Colonic mucosa (tissue), 4 donors: ENCODE results near the gene SP3. TPM values are rescaled to one million over a fixed set of nuclear protein-coding genes. Genes with fewer than 3 reads are reported as not detected.

Source experiments
- DNase-seq: peaks from one replicate; pipeline ENCODE4 v3.0.0-alpha.2; 2020
- H3K27ac ChIP-seq: fragments of 200-600 bp; one replicate; pipeline ENCODE4 v1.8.0; 2021
- H3K27me3 ChIP-seq: fragments of 200-600 bp; one replicate; pipeline ENCODE4 v1.8.0; 2021
- H3K36me3 ChIP-seq: fragments of 200-600 bp; one replicate; pipeline ENCODE4 v1.8.0; 2021
- H3K4me1 ChIP-seq: fragments of 200-600 bp; one replicate; pipeline ENCODE4 v1.8.0; 2021; ENCODE audit warnings: mild to moderate bottlenecking
- H3K4me3 ChIP-seq: fragments of 200-600 bp; one replicate; pipeline ENCODE4 v1.8.0; 2021
- H3K9ac ChIP-seq, 2 donors: one replicate each; pipeline ENCODE4 v1.7.0; 2013; ENCODE audit warnings: control low read depth in 2 of 2, low read depth in 2 of 2, low read length in 2 of 2
- H3K9me3 ChIP-seq: fragments of 200-600 bp; one replicate; pipeline ENCODE4 v1.8.0; 2021
- intact Hi-C: fragments of 100-400 bp; cut with DNase I; formaldehyde crosslinking; loops from one replicate; pipeline ENCODE4 v1.14.1; 2022
- total RNA-seq, 2 donors: library from RNA; stranded (reverse); fragmentation: NEBNext Ultra II Directional in 1 of 2; extraction: Animal tissue kit (Norgen Biotek cat#: 25700) in 1 of 2; gene quantifications; one replicate each; pipeline ENCODE4 v1.2.1, GENCODE V29; 2021
- TF ChIP-seq, protein P1 (sequence below): fragments of 200-600 bp; IDR thresholded peaks from one replicate; pipeline ENCODE4 v1.8.0; 2022; ENCODE audit warnings: antibody characterized with exemption, mild to moderate bottlenecking
- donor health status: healthy.
- donor health status: DM: no; HTN: no; CAD: no.
- donor health status: DM: no; HTN: no; CAD: no.

The SP3 gene
- 10 to 100 TPM; 77.0 to 99.0 TPM for total RNA-seq

GRCh38 chr2:173965372-173966025 lies at the start of gene SP3:
Gene SP3 (minus strand): TSS chr2:173965373. CDS start chr2:173965171, 202 bp downstream.
- Histone ChIP-seq H3K9me3 (no peaks in the 10 kb centered on the region), H3K36me3 (no peaks in the 10 kb centered on the region), H3K4me1 (peaks cover 10% of the 10 kb centered on the region), H3K27ac (peak within 1 kb of the TSS; percentile 99), H3K9ac (peak within 1 kb of the TSS; percentile 95 to 100), H3K27me3 (no peaks in the 10 kb centered on the region), H3K4me3 (peak within 1 kb of the TSS; percentile 90)
- DNase-seq, result peak; percentile 97
- TF ChIP-seq, protein P1, sequence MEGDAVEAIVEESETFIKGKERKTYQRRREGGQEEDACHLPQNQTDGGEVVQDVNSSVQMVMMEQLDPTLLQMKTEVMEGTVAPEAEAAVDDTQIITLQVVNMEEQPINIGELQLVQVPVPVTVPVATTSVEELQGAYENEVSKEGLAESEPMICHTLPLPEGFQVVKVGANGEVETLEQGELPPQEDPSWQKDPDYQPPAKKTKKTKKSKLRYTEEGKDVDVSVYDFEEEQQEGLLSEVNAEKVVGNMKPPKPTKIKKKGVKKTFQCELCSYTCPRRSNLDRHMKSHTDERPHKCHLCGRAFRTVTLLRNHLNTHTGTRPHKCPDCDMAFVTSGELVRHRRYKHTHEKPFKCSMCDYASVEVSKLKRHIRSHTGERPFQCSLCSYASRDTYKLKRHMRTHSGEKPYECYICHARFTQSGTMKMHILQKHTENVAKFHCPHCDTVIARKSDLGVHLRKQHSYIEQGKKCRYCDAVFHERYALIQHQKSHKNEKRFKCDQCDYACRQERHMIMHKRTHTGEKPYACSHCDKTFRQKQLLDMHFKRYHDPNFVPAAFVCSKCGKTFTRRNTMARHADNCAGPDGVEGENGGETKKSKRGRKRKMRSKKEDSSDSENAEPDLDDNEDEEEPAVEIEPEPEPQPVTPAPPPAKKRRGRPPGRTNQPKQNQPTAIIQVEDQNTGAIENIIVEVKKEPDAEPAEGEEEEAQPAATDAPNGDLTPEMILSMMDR, result no peak
- intact Hi-C loops, result loop anchor here (10.0 kb wide), 1 partner anchor 69 kb away; no protein-coding TSS in a partner anchor

GRCh38 chr2:174014699-174015070 lies 49.5 kb upstream of the SP3 start:
- no peak for DNase-seq
- Histone ChIP-seq H3K4me1 (no peaks in the 10 kb centered on the region), H3K27me3 (no peaks in the 10 kb centered on the region), H3K36me3 (no peaks in the 10 kb centered on the region), H3K4me3 (no peak overlapping the region), H3K27ac (no peak overlapping the region), H3K9ac (no peak overlapping the region), H3K9me3 (no peaks in the 10 kb centered on the region)
- intact Hi-C loops, result no loop called here
- TF ChIP-seq, protein P1, result no peak

GRCh38 chr2:174014011-174014698 lies 49.0 kb upstream of the SP3 start:
- Histone ChIP-seq H3K4me1 (no peaks in the 10 kb centered on the region), H3K9ac (no peak overlapping the region), H3K27ac (peak overlapping the region; percentile 73), H3K9me3 (no peaks in the 10 kb centered on the region), H3K4me3 (no peak overlapping the region), H3K36me3 (no peaks in the 10 kb centered on the region), H3K27me3 (no peaks in the 10 kb centered on the region)
- intact Hi-C loops, result no loop called here
- no peak for DNase-seq
- TF ChIP-seq, protein P1, result no peak

GRCh38 chr2:174013315-174013751 lies 48.2 kb upstream of the SP3 start:
- no peaks in the 10 kb centered on the region for H3K9me3 ChIP-seq
- peak overlapping the region; percentile 73 for H3K27ac ChIP-seq
- H3K36me3 ChIP-seq, result no peaks in the 10 kb centered on the region
- intact Hi-C loops, result no loop called here
- peak overlapping the region; percentile 36 for H3K4me3 ChIP-seq
- TF ChIP-seq, protein P1, result no peak
- H3K27me3 ChIP-seq, result no peaks in the 10 kb centered on the region
- DNase-seq, result no peak
- H3K4me1 ChIP-seq, result no peaks in the 10 kb centered on the region
- H3K9ac ChIP-seq, result peak overlapping the region; percentile 49 to 77

DNA sequence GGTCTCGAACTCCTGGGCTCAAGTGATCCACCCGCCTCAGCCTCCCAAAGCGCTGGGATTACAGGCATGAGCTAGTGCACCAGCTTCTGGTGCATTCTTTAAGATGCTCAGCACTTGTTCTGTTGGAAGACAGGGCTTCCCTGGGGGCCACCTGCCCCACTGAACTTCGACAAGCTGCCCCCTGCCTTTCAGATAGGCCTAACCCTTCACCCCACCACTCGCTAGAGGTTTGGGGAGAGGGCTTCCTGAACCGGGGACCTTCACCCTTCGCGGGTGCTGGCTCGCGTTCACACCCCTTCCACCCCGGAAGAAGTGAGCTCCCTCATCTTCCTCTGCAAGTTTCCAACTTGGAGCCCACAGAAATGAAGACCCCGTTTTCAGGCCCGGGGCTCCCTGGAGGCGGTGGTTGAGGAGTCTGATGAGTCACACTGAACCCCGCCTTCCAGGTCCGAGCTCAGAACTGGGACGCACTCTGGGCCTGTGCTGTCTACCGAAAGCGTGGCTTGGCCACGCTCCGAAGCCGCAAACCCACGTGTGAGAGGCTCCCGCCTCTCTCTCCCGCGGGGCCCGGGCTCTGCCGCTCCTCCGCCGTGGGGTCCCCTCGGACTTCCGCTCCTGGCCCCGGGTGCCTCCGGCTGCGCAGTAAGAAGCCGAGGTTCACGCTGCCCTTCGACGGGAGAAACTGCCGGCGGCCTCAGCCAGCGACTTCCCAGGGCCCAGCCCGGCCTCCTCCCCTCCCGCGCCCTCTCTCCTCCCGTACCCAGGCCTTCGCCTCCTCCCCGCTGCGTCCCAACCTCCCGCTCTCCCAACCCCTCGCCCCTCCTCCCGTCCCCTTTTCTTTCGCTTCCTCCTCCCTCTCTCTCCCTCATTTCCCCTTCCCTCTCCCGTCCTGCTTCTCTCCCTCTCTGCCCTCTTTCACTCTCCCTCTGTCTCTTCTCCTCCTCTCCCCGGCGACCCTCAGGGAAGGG lies 47.5 kb upstream of the SP3 start:
- Histone ChIP-seq H3K4me3 (peak overlapping the region; percentile 36), H3K27ac (peak overlapping the region; percentile 73), H3K36me3 (no peaks in the 10 kb centered on the region), H3K4me1 (no peaks in the 10 kb centered on the region), H3K27me3 (no peaks in the 10 kb centered on the region), H3K9ac (peak overlapping the region; percentile 49 to 77), H3K9me3 (no peaks in the 10 kb centered on the region)
- intact Hi-C loops, result no loop called here
- TF ChIP-seq, protein P1, result no peak
- DNase-seq, result peak; percentile 57
